Measurements from ENCODE around the gene ESYT3.

The ESYT3 gene

GRCh38 chr3:138434276-138434874, at the start of gene ESYT3:
Gene ESYT3 (plus strand): TSS chr3:138434616. CDS start chr3:138434799, 183 bp downstream.
- DNase-seq: peak; percentile 76

- no peak for DNase-seq
Observed at GRCh38 chr3:138384976-138385375, 49.4 kb upstream of the ESYT3 start.

- DNase-seq: no peak
Observed at GRCh38 chr3:138389144-138389601, 45.2 kb upstream of the ESYT3 start.

- DNase-seq: no peak
Observed at GRCh38 chr3:138389841-138390581, 44.4 kb upstream of the ESYT3 start.

- no peak for DNase-seq
Observed at GRCh38 chr3:138390582-138390932, 43.9 kb upstream of the ESYT3 start.

GRCh38 chr3:138394156-138394555, 40.3 kb upstream of the ESYT3 start:
- no peak for DNase-seq

- DNase-seq: no peak
Observed at GRCh38 chr3:138394686-138395085, 39.7 kb upstream of the ESYT3 start.

GRCh38 chr3:138395865-138396751, 38.3 kb upstream of the ESYT3 start:
- DNase-seq: no peak

GRCh38 chr3:138396752-138397410, 37.5 kb upstream of the ESYT3 start:
- no peak for DNase-seq

GRCh38 chr3:138397983-138398382, 36.4 kb upstream of the ESYT3 start:
- DNase-seq: no peak

GRCh38 chr3:138398791-138399575, 35.4 kb upstream of the ESYT3 start:
- DNase-seq: no peak

- no peak for DNase-seq
Observed at GRCh38 chr3:138399766-138400165, 34.6 kb upstream of the ESYT3 start.

- DNase-seq: no peak
Observed at GRCh38 chr3:138400651-138401070, 33.8 kb upstream of the ESYT3 start.

GRCh38 chr3:138401834-138402233, 32.6 kb upstream of the ESYT3 start:
- DNase-seq: no peak

GRCh38 chr3:138404121-138404520, 30.3 kb upstream of the ESYT3 start:
- DNase-seq: no peak

- no peak for DNase-seq
Observed at GRCh38 chr3:138405001-138405400, 29.4 kb upstream of the ESYT3 start.

- DNase-seq: no peak
Observed at GRCh38 chr3:138405486-138405885, 28.9 kb upstream of the ESYT3 start.

GRCh38 chr3:138406606-138407005, 27.8 kb upstream of the ESYT3 start:
- no peak for DNase-seq

GRCh38 chr3:138407236-138407907, 27.0 kb upstream of the ESYT3 start:
- no peak for DNase-seq

GRCh38 chr3:138408751-138409570, 25.5 kb upstream of the ESYT3 start:
- no peak for DNase-seq

Measured in stimulated activated CD8-positive, alpha-beta memory T cell treated with anti-CD3 and anti-CD28 coated beads, Interleukin-4, amount 100 ng/mL, for 48 hours (primary cell).